ENCODE measurements around the gene GRK5.
"Not testable (repeated sequence)": the region's sequence is repeated elsewhere in the genome, so short reads cannot be mapped to it uniquely, and the experiment has no call there.

GRK5 gene

DNA sequence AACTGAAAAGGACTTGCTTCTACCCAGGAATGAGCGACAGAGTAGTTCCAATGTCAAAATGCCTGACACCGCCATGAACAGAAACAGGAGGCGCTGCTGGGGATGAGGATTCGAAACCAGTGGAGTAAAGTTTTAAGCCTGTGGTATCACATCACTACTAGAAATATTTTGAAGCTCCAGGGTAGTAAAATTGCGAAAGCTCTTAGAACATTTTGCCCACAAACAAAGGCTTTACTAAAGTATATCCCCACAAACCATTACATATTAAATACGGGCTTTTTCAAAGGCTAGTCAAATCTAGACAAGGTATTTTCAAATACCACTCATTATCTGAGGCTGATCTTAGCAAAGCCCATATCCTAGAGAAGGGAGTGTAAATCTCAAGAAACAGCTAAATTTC, 31.2 kb upstream of the GRK5 start:
- Histone ChIP-seq H4K20me1 (ENCODE audit: insufficient read depth, low read length, poor library complexity, severe bottlenecking) (peaks cover 41% of the 10 kb centered on the region), H3K27me3 (ENCODE audit: insufficient read depth, low read length, poor library complexity, severe bottlenecking) (no peaks in the 10 kb centered on the region), H3K4me2 (ENCODE audit: low read depth, low read length, poor library complexity, severe bottlenecking) (peak overlapping the region; percentile 96), H3F3A (ENCODE audit: low read depth) (no peaks in the 10 kb centered on the region), H3K36me3 (ENCODE audit: insufficient read depth, low read length) (peaks cover 25% of the 10 kb centered on the region), H3K9me2 (replicated peaks; ENCODE audit: low read depth, low read length) (no peaks in the 10 kb centered on the region), H2AFZ (ENCODE audit: low read length) (no peak overlapping the region), H3K9me3 (ENCODE audit: insufficient read depth, low read depth, low read length) (no peaks in the 10 kb centered on the region), H3K4me1 (ENCODE audit: insufficient read depth, low read length, poor library complexity, severe bottlenecking) (peaks cover 44% of the 10 kb centered on the region), H3K9ac (ENCODE audit: low read depth, low read length, poor library complexity, severe bottlenecking) (peak overlapping the region; percentile 81), H3K4me3 (ENCODE audit: low read length, poor library complexity, severe bottlenecking) (peak overlapping the region; percentile 76), H3K79me2 (ENCODE audit: insufficient read depth, low read length) (peaks cover 60% of the 10 kb centered on the region)
- TF ChIP-seq, protein P1, sequence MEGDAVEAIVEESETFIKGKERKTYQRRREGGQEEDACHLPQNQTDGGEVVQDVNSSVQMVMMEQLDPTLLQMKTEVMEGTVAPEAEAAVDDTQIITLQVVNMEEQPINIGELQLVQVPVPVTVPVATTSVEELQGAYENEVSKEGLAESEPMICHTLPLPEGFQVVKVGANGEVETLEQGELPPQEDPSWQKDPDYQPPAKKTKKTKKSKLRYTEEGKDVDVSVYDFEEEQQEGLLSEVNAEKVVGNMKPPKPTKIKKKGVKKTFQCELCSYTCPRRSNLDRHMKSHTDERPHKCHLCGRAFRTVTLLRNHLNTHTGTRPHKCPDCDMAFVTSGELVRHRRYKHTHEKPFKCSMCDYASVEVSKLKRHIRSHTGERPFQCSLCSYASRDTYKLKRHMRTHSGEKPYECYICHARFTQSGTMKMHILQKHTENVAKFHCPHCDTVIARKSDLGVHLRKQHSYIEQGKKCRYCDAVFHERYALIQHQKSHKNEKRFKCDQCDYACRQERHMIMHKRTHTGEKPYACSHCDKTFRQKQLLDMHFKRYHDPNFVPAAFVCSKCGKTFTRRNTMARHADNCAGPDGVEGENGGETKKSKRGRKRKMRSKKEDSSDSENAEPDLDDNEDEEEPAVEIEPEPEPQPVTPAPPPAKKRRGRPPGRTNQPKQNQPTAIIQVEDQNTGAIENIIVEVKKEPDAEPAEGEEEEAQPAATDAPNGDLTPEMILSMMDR (conservative IDR thresholded peaks at IDR 0.05; ENCODE audit: low read length) = no peak
- TF ChIP-seq EZH2phosphoT487 (IDR thresholded peaks at IDR 0.05; ENCODE audit: borderline replicate concordance) = no peak

DNA sequence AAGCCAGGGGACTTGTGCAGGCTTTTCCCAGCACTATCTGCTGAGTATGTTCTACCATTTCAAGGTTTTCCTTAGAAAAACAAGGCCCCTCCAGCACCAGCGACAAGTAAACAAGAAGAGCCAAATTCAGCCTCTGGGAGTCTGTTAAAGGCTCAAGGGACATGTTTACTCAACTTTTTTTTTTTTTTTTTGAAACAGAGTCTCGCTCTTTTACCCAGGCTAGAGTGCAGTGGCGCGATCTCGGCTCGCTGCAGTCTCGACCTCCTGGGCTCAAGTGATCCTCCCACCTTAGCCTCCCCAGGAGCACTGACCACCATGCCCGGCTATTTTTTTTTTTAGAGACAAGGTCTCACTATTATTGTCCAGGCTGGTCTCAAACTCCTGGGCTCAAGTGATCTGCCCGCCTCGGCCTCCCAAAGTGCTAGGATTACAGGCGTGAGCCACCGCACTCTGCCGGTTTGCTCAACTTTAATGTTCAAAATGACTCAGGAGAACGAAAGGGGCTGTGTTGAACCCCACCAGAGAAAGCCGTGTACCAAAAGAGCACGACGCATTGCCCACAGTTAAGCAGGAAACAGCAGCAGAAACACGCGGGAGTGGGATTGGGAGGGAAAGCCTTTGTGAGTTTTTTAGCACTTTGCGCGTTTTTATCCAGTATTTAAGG, 29.5 kb upstream of the GRK5 start:
- H4K20me1 ChIP-seq (ENCODE audit: insufficient read depth, low read length, poor library complexity, severe bottlenecking) = peaks cover 34% of the 10 kb centered on the region
- TF ChIP-seq, protein P1 (conservative IDR thresholded peaks at IDR 0.05; ENCODE audit: low read length) = no peak
- TF ChIP-seq EZH2phosphoT487 (IDR thresholded peaks at IDR 0.05; ENCODE audit: borderline replicate concordance) = no peak
- H3K9me2 ChIP-seq (replicated peaks; ENCODE audit: low read depth, low read length) = no peaks in the 10 kb centered on the region
- H3K4me2 ChIP-seq (ENCODE audit: low read depth, low read length, poor library complexity, severe bottlenecking) = peak overlapping the region; percentile 96
- peak overlapping the region; percentile 73 for H2AFZ ChIP-seq (ENCODE audit: low read length)
- peak overlapping the region; percentile 76 for H3K4me3 ChIP-seq (ENCODE audit: low read length, poor library complexity, severe bottlenecking)
- H3K27me3 ChIP-seq (ENCODE audit: insufficient read depth, low read length, poor library complexity, severe bottlenecking) = no peaks in the 10 kb centered on the region
- H3K79me2 ChIP-seq (ENCODE audit: insufficient read depth, low read length) = peaks cover 54% of the 10 kb centered on the region
- H3K9ac ChIP-seq (ENCODE audit: low read depth, low read length, poor library complexity, severe bottlenecking) = peak overlapping the region; percentile 81
- no peaks in the 10 kb centered on the region for H3K9me3 ChIP-seq (ENCODE audit: insufficient read depth, low read depth, low read length)
- H3K4me1 ChIP-seq (ENCODE audit: insufficient read depth, low read length, poor library complexity, severe bottlenecking) = peaks cover 38% of the 10 kb centered on the region
- H3K36me3 ChIP-seq (ENCODE audit: insufficient read depth, low read length) = peaks cover 9% of the 10 kb centered on the region
- H3F3A ChIP-seq (ENCODE audit: low read depth) = no peaks in the 10 kb centered on the region

DNA sequence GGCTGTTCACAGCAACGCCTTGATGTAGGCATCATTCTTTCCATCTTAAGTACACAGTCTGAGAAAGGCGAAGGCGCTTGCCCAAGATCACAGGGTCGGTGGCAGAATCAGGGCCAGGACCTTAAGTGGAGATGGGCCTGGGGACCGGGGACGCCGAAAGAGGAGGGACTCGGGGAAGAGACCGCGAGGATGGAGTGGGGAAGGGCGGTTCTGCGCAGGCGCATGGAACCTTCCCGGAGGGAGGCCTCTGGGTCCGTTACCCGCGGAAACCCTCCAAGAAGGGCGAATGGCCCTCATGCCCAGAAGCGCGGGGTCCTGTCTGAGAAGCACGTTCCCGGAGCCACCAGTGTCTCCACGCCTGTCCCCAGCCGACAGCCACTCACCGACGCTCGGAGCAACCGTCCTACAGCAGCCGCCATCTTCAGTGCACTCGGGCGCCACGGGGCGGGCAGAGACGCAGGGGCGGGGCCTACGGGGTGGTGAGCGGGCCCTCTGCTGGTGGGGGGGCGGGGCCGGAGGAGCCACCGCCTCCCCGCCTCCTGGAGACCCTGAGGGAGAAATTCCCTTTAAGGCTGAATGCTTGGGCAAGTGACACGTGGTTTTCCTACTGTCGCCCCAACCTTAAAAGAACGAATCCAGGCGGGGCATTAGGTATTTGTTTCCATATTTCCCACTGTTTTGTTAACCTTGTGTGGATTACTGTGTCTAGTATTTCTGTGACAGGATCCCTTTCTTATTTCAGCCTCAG, 28.8 kb upstream of the GRK5 start, which contains the start of gene PRDX3:
PRDX3 (minus strand) TSS at position 441 of the 748 bp plus-strand sequence; CDS start at position 419, 22 bp downstream.
- Histone ChIP-seq H3K36me3 (ENCODE audit: insufficient read depth, low read length) (peaks cover 7% of the 10 kb centered on the region), H2AFZ (ENCODE audit: low read length) (peak within 1 kb of the TSS; percentile 98), H3K9ac (ENCODE audit: low read depth, low read length, poor library complexity, severe bottlenecking) (peak within 1 kb of the TSS; percentile 81), H3K4me2 (ENCODE audit: low read depth, low read length, poor library complexity, severe bottlenecking) (peak within 1 kb of the TSS; percentile 99), H3K79me2 (ENCODE audit: insufficient read depth, low read length) (peaks cover 51% of the 10 kb centered on the region), H3F3A (ENCODE audit: low read depth) (no peaks in the 10 kb centered on the region), H3K9me3 (ENCODE audit: insufficient read depth, low read depth, low read length) (no peaks in the 10 kb centered on the region), H3K27me3 (ENCODE audit: insufficient read depth, low read length, poor library complexity, severe bottlenecking) (no peaks in the 10 kb centered on the region), H3K4me1 (ENCODE audit: insufficient read depth, low read length, poor library complexity, severe bottlenecking) (peaks cover 38% of the 10 kb centered on the region), H3K4me3 (ENCODE audit: low read length, poor library complexity, severe bottlenecking) (peak within 1 kb of the TSS; percentile 76), H3K9me2 (replicated peaks; ENCODE audit: low read depth, low read length) (no peaks in the 10 kb centered on the region), H4K20me1 (ENCODE audit: insufficient read depth, low read length, poor library complexity, severe bottlenecking) (peaks cover 34% of the 10 kb centered on the region)
- TF ChIP-seq EZH2phosphoT487 (IDR thresholded peaks at IDR 0.05; ENCODE audit: borderline replicate concordance) = no peak

DNA sequence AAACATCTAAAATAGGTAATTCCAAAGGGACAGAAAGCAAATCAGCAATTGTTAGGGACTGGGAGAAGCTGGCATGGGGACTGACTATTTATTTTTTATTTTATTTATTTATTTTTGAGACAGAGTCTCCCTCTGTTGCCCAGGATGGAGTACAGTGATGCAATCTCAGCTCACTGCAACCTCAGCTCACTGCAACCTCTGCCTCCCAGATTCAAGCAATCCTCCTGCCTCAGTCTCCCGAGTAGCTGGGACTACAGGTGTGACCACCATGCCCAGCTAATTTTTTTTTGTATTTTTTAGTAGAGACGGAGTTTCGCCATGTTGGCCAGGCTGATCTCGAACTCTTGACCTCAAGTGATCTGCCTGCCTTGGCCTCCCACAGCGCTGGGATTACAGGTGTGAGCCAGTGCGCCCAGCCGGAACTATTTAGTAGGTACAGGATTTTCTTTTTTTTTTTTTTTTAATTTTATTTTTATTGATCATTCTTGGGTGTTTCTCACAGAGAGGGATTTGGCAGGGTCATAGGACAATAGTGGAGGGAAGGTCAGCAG, 26.4 kb upstream of the GRK5 start:
- not testable (repeated sequence) for H3F3A ChIP-seq (ENCODE audit: low read depth); H3K27me3 ChIP-seq (ENCODE audit: insufficient read depth, low read length, poor library complexity, severe bottlenecking); H3K36me3 ChIP-seq (ENCODE audit: insufficient read depth, low read length); H3K9ac ChIP-seq (ENCODE audit: low read depth, low read length, poor library complexity, severe bottlenecking); H3K9me2 ChIP-seq (replicated peaks; ENCODE audit: low read depth, low read length); H2AFZ ChIP-seq (ENCODE audit: low read length); H3K4me2 ChIP-seq (ENCODE audit: low read depth, low read length, poor library complexity, severe bottlenecking); H3K4me3 ChIP-seq (ENCODE audit: low read length, poor library complexity, severe bottlenecking); H3K9me3 ChIP-seq (ENCODE audit: insufficient read depth, low read depth, low read length)
- Histone ChIP-seq H3K4me1 (ENCODE audit: insufficient read depth, low read length, poor library complexity, severe bottlenecking) (peaks cover 31% of the 10 kb centered on the region), H4K20me1 (ENCODE audit: insufficient read depth, low read length, poor library complexity, severe bottlenecking) (peaks cover 20% of the 10 kb centered on the region), H3K79me2 (ENCODE audit: insufficient read depth, low read length) (peaks cover 28% of the 10 kb centered on the region)

Measured in Loucy (cell line).